Measurements from ENCODE around the gene NRARP. TPM values are rescaled to one million over a fixed set of nuclear protein-coding genes. Genes with fewer than 3 reads are reported as not detected.

NRARP gene
- total RNA-seq, 1 donor from 2014 or later: 11.7 TPM

- intact Hi-C loops (cut with DNase I): no loop called here
- DNase-seq (ENCODE audit: low spot score): no peak
Measured at GRCh38 chr9:137302449-137303150, 529 bp upstream of the NRARP start.

GRCh38 chr9:137301081-137301947, 757 bp downstream of the NRARP start:
- DNase-seq (ENCODE audit: low spot score): no peak
- intact Hi-C loops (cut with DNase I): no loop called here

GRCh38 chr9:137300567-137301080, 1.4 kb downstream of the NRARP start:
- no peak for DNase-seq (ENCODE audit: low spot score)
- intact Hi-C loops (cut with DNase I): no loop called here

GRCh38 chr9:137299938-137300337, 2.1 kb downstream of the NRARP start:
- intact Hi-C loops (cut with DNase I): no loop called here
- no peak for DNase-seq (ENCODE audit: low spot score)

GRCh38 chr9:137299203-137299565, 2.9 kb downstream of the NRARP start:
- intact Hi-C loops (cut with DNase I): no loop called here
- DNase-seq (ENCODE audit: low spot score): no peak

GRCh38 chr9:137298401-137299202, 3.5 kb downstream of the NRARP start:
- intact Hi-C loops (cut with DNase I): no loop called here
- DNase-seq (ENCODE audit: low spot score): no peak

GRCh38 chr9:137297966-137298365, 4.1 kb downstream of the NRARP start:
- no peak for DNase-seq (ENCODE audit: low spot score)
- intact Hi-C loops (cut with DNase I): no loop called here

- DNase-seq (ENCODE audit: low spot score): peak; percentile 88
- intact Hi-C loops (cut with DNase I): no loop called here
Measured at GRCh38 chr9:137296670-137297664, 5.1 kb downstream of the NRARP start.

- intact Hi-C loops (cut with DNase I): loop anchor here (2.0 kb wide), 1 partner anchor 111 kb away; no protein-coding TSS in a partner anchor
- DNase-seq (ENCODE audit: low spot score): no peak
Measured at GRCh38 chr9:137295849-137296669, 6.0 kb downstream of the NRARP start.

- DNase-seq (ENCODE audit: low spot score): no peak
- intact Hi-C loops (cut with DNase I): loop anchor here (2.0 kb wide), 1 partner anchor 111 kb away; no protein-coding TSS in a partner anchor
Measured at GRCh38 chr9:137295238-137295811, 6.7 kb downstream of the NRARP start.

GRCh38 chr9:137294681-137295237, 7.3 kb downstream of the NRARP start:
- intact Hi-C loops (cut with DNase I): loop anchor here (2.0 kb wide), 1 partner anchor 112 kb away; no protein-coding TSS in a partner anchor
- no peak for DNase-seq (ENCODE audit: low spot score)

- DNase-seq (ENCODE audit: low spot score): no peak
- intact Hi-C loops (cut with DNase I): loop anchor here (2.0 kb wide), 1 partner anchor 113 kb away; no protein-coding TSS in a partner anchor
Measured at GRCh38 chr9:137294091-137294680, 7.9 kb downstream of the NRARP start.

- intact Hi-C loops (cut with DNase I): loop anchor here (2.0 kb wide), 1 partner anchor 113 kb away; no protein-coding TSS in a partner anchor
- no peak for DNase-seq (ENCODE audit: low spot score)
Measured at GRCh38 chr9:137293482-137294090, 8.5 kb downstream of the NRARP start.

GRCh38 chr9:137293094-137293481, 9.0 kb downstream of the NRARP start:
- no peak for DNase-seq (ENCODE audit: low spot score)
- intact Hi-C loops (cut with DNase I): no loop called here

GRCh38 chr9:137286975-137287383, 15.1 kb downstream of the NRARP start:
- no peak for DNase-seq (ENCODE audit: low spot score)

More at GRCh38 chr9:137286975-137287383, 15.1 kb downstream of the NRARP start:
- intact Hi-C loops (cut with DNase I): no loop called here
